ENCODE measurements around the gene SLC8A1. TPM values are rescaled to one million over a fixed set of nuclear protein-coding genes. Genes with fewer than 3 reads are reported as not detected.

The SLC8A1 gene
- total RNA-seq, 2 experiments from 2014 or later = 0.47 to 0.59 TPM

DNA sequence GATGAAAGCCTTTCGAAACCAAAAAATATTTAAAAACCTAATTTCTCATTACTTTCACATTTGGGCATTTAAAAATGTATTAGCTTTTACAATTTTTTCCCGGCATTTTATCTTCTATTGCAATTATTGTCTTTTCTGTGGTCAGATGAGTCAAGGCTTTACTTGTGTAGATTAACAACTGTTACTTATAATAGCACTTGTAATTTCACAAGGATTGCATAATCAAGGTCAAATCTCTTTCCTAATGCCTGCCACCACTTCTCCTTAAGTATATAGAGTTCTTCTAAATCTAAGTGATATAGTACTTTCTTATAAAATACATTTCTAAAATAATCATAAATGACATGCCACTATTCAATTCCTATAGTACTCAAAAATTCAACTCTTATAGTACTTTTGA, 67.2 kb downstream of the SLC8A1 start:
- H3K4me1 Mint-ChIP-seq (ENCODE audit: low read depth) = no peaks in the 10 kb centered on the region
- H3K36me3 Mint-ChIP-seq (ENCODE audit: low read depth) = no peaks in the 10 kb centered on the region
- TF ChIP-seq, protein P1, sequence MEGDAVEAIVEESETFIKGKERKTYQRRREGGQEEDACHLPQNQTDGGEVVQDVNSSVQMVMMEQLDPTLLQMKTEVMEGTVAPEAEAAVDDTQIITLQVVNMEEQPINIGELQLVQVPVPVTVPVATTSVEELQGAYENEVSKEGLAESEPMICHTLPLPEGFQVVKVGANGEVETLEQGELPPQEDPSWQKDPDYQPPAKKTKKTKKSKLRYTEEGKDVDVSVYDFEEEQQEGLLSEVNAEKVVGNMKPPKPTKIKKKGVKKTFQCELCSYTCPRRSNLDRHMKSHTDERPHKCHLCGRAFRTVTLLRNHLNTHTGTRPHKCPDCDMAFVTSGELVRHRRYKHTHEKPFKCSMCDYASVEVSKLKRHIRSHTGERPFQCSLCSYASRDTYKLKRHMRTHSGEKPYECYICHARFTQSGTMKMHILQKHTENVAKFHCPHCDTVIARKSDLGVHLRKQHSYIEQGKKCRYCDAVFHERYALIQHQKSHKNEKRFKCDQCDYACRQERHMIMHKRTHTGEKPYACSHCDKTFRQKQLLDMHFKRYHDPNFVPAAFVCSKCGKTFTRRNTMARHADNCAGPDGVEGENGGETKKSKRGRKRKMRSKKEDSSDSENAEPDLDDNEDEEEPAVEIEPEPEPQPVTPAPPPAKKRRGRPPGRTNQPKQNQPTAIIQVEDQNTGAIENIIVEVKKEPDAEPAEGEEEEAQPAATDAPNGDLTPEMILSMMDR (IDR thresholded peaks at IDR 0.05) = no peak
- H3K36me3 ChIP-seq (ENCODE audit: insufficient read depth, low read length) = no peaks in the 10 kb centered on the region
- no peak overlapping the region for H3K4me3 Mint-ChIP-seq
- H3K27ac Mint-ChIP-seq = no peak overlapping the region
- H3K27me3 ChIP-seq (ENCODE audit: control insufficient read depth in 1 of 2, insufficient read depth in 2 of 2, low read length in 2 of 2) = no peaks in the 10 kb centered on the region
- H3K27me3 Mint-ChIP-seq = no peaks in the 10 kb centered on the region
- H3K4me3 ChIP-seq (ENCODE audit: low read length) = no peak overlapping the region
- H3K9me3 Mint-ChIP-seq = peaks cover 8% of the 10 kb centered on the region
- ChIA-PET POLR2A (no interaction called here), CTCF (no interaction called here)
- H3K9me3 ChIP-seq (ENCODE audit: control insufficient read depth in 1 of 2, insufficient read depth in 1 of 2, low read length in 2 of 2) = no peaks in the 10 kb centered on the region
- DNase-seq = peak in 3 of 14 experiments; percentile 15 to 28 (median 23)
- H3K4me1 ChIP-seq (ENCODE audit: insufficient read depth, low read length) = no peaks in the 10 kb centered on the region
- ATAC-seq (ENCODE audit: poor library complexity) = no peak
- intact Hi-C loops (cut with DNase I, micrococcal nuclease) = no loop called here
- H3K27ac ChIP-seq (ENCODE audit: low read depth in 1 of 2, low read length in 2 of 2) = no peak overlapping the region

DNA sequence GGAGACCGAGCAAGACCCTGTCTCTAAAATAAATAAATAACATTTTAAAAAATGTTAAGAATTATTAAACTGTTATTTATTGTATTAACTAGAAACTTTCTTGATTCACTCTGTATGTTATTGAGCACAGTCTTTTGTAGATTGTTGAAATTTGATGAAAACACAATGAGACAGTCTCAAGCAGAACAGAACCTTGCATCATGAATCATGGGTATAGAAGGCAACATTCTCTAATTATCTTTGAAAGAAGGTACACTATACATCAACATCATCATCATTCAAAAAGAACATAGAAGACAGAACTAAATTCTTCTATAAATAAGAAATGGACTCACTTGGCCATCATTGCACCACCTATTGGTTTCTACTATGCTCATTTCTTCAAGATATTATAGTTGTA, 67.7 kb downstream of the SLC8A1 start:
- Histone ChIP-seq H3K27me3 (ENCODE audit: control insufficient read depth in 1 of 2, insufficient read depth in 2 of 2, low read length in 2 of 2) (no peaks in the 10 kb centered on the region), H3K9me3 (ENCODE audit: control insufficient read depth in 1 of 2, insufficient read depth in 1 of 2, low read length in 2 of 2) (no peaks in the 10 kb centered on the region), H3K4me1 (ENCODE audit: insufficient read depth, low read length) (no peaks in the 10 kb centered on the region), H3K36me3 (ENCODE audit: insufficient read depth, low read length) (no peaks in the 10 kb centered on the region), H3K27ac (ENCODE audit: low read depth in 1 of 2, low read length in 2 of 2) (no peak overlapping the region), H3K4me3 (ENCODE audit: low read length) (no peak overlapping the region)
- Mint-ChIP-seq H3K9me3 (peaks cover 10% of the 10 kb centered on the region), H3K4me1 (ENCODE audit: low read depth) (no peaks in the 10 kb centered on the region), H3K27ac (no peak overlapping the region), H3K27me3 (no peaks in the 10 kb centered on the region), H3K4me3 (no peak overlapping the region), H3K36me3 (ENCODE audit: low read depth) (no peaks in the 10 kb centered on the region)
- CTCF ChIA-PET = no interaction called here
- DNase-seq (no peak), ATAC-seq (ENCODE audit: poor library complexity) (no peak)
- intact Hi-C loops (cut with DNase I, micrococcal nuclease) = no loop called here
- TF ChIP-seq, protein P1 (IDR thresholded peaks at IDR 0.05) = no peak
- POLR2A ChIA-PET = no interaction called here

DNA sequence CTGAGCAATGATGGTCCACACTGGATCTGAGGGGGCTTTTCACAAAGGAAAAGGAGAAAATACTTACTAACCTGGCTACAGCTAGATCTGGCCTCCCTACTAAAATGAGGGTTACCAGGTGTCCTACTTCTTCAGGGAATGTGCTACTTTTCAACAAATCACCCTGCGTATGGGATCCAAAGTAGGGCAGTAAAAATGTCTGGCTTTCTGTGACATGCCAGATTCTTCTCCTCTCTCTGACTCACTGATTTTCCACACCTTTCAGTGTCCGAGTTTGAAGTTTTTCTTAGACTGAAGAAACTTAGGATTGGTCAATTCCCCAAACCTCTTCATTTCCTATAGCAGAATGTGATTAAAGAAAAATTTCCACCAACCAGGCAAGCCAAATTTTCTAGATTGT, 71.2 kb downstream of the SLC8A1 start:
- no peaks in the 10 kb centered on the region for H3K9me3 ChIP-seq (ENCODE audit: control insufficient read depth in 1 of 2, insufficient read depth in 1 of 2, low read length in 2 of 2)
- CTCF ChIA-PET = no interaction called here
- intact Hi-C loops (cut with DNase I, micrococcal nuclease) = no loop called here
- ATAC-seq (ENCODE audit: poor library complexity) = no peak
- H3K27me3 Mint-ChIP-seq = no peaks in the 10 kb centered on the region
- H3K9me3 Mint-ChIP-seq = peaks cover 12% of the 10 kb centered on the region
- no peak overlapping the region for H3K27ac ChIP-seq (ENCODE audit: low read depth in 1 of 2, low read length in 2 of 2)
- no peaks in the 10 kb centered on the region for H3K27me3 ChIP-seq (ENCODE audit: control insufficient read depth in 1 of 2, insufficient read depth in 2 of 2, low read length in 2 of 2)
- TF ChIP-seq, protein P1 (IDR thresholded peaks at IDR 0.05) = no peak
- H3K36me3 ChIP-seq (ENCODE audit: insufficient read depth, low read length) = no peaks in the 10 kb centered on the region
- POLR2A ChIA-PET = no interaction called here
- H3K27ac Mint-ChIP-seq = no peak overlapping the region
- no peaks in the 10 kb centered on the region for H3K36me3 Mint-ChIP-seq (ENCODE audit: low read depth)
- H3K4me3 Mint-ChIP-seq = no peak overlapping the region
- H3K4me3 ChIP-seq (ENCODE audit: low read length) = no peak overlapping the region
- DNase-seq = no peak
- H3K4me1 Mint-ChIP-seq (ENCODE audit: low read depth) = no peaks in the 10 kb centered on the region
- no peaks in the 10 kb centered on the region for H3K4me1 ChIP-seq (ENCODE audit: insufficient read depth, low read length)
